ENCODE data around the gene MGMT. TPM values are rescaled to one million over a fixed set of nuclear protein-coding genes. Genes with fewer than 3 reads are reported as not detected.
A peak's percentile ranks its signal among the peaks of the same experiment; 100 is the strongest.

MGMT gene
- total and polyA plus RNA-seq, 7 experiments from 2014 or later: 17.6 to 37.1 (median 22.0) TPM

GRCh38 chr10:129709627-129710509 is 242.8 kb downstream of the MGMT start:
- Mint-ChIP-seq H3K27me3 (no peaks in the 10 kb centered on the region), H3K9me3 (peaks cover 0 to 8% (median 0%) of the 10 kb centered on the region in 11 donors), H3K27ac (no peak overlapping the region), H3K4me1 (peaks cover 0 to 12% (median 7%) of the 10 kb centered on the region in 7 donors), H3K4me3 (no peak overlapping the region), H3K36me3 (peaks cover 0 to 76% (median 45%) of the 10 kb centered on the region in 5 donors)
- Histone ChIP-seq H3K9me3 (ENCODE audit: control insufficient read depth in 2 of 3, low read length in 3 of 3) (no peaks in the 10 kb centered on the region), H3K27ac (ENCODE audit: low read depth, low read length) (no peak overlapping the region), H3K4me3 (ENCODE audit: low read length) (no peak overlapping the region), H3K36me3 (ENCODE audit: control insufficient read depth in 2 of 3, insufficient read depth in 3 of 3, low read length in 3 of 3) (peaks cover 0 to 32% (median 0%) of the 10 kb centered on the region in 3 experiments), H3K27me3 (ENCODE audit: control insufficient read depth in 2 of 2, insufficient read depth in 2 of 2, low read length in 2 of 2) (no peaks in the 10 kb centered on the region), H3K4me1 (ENCODE audit: control insufficient read depth in 2 of 2, insufficient read depth in 2 of 2, low read length in 2 of 2) (no peaks in the 10 kb centered on the region)
- ChIA-PET POLR2A (no interaction called here), CTCF (no interaction called here)
- DNase-seq (no peak), ATAC-seq (no peak)
- intact Hi-C loops (cut with micrococcal nuclease): no loop called here

GRCh38 chr10:129710510-129710847 is 243.4 kb downstream of the MGMT start:
- H3K27me3 Mint-ChIP-seq: no peaks in the 10 kb centered on the region
- H3K9me3 Mint-ChIP-seq: peaks cover 0 to 8% (median 0%) of the 10 kb centered on the region in 11 donors
- Histone ChIP-seq H3K27ac (ENCODE audit: low read depth, low read length) (no peak overlapping the region), H3K27me3 (ENCODE audit: control insufficient read depth in 2 of 2, insufficient read depth in 2 of 2, low read length in 2 of 2) (no peaks in the 10 kb centered on the region), H3K4me3 (ENCODE audit: low read length) (no peak overlapping the region), H3K36me3 (ENCODE audit: control insufficient read depth in 2 of 3, insufficient read depth in 3 of 3, low read length in 3 of 3) (peaks cover 0 to 32% (median 0%) of the 10 kb centered on the region in 3 experiments), H3K4me1 (ENCODE audit: control insufficient read depth in 2 of 2, insufficient read depth in 2 of 2, low read length in 2 of 2) (no peaks in the 10 kb centered on the region), H3K9me3 (ENCODE audit: control insufficient read depth in 2 of 3, low read length in 3 of 3) (no peaks in the 10 kb centered on the region)
- no peak for DNase-seq
- ChIA-PET CTCF (no interaction called here), POLR2A (no interaction called here)
- no peak overlapping the region for H3K4me3 Mint-ChIP-seq
- H3K36me3 Mint-ChIP-seq: peaks cover 0 to 73% (median 44%) of the 10 kb centered on the region in 5 donors
- intact Hi-C loops (cut with micrococcal nuclease): no loop called here
- H3K4me1 Mint-ChIP-seq: peaks cover 0 to 7% (median 1%) of the 10 kb centered on the region in 7 donors
- ATAC-seq: no peak
- no peak overlapping the region for H3K27ac Mint-ChIP-seq

GRCh38 chr10:129711291-129711690 is 244.2 kb downstream of the MGMT start:
- Histone ChIP-seq H3K36me3 (ENCODE audit: control insufficient read depth in 2 of 3, insufficient read depth in 3 of 3, low read length in 3 of 3) (peaks cover 0 to 30% (median 0%) of the 10 kb centered on the region in 3 experiments), H3K4me3 (ENCODE audit: low read length) (no peak overlapping the region), H3K9me3 (ENCODE audit: control insufficient read depth in 2 of 3, low read length in 3 of 3) (no peaks in the 10 kb centered on the region), H3K27me3 (ENCODE audit: control insufficient read depth in 2 of 2, insufficient read depth in 2 of 2, low read length in 2 of 2) (no peaks in the 10 kb centered on the region), H3K27ac (ENCODE audit: low read depth, low read length) (no peak overlapping the region), H3K4me1 (ENCODE audit: control insufficient read depth in 2 of 2, insufficient read depth in 2 of 2, low read length in 2 of 2) (no peaks in the 10 kb centered on the region)
- H3K36me3 Mint-ChIP-seq: peaks cover 0 to 76% (median 50%) of the 10 kb centered on the region in 5 donors
- POLR2A ChIA-PET: no interaction called here
- intact Hi-C loops (cut with micrococcal nuclease): no loop called here
- no peaks in the 10 kb centered on the region for H3K27me3 Mint-ChIP-seq
- CTCF ChIA-PET: no interaction called here
- ATAC-seq: no peak
- peaks cover 0 to 8% (median 0%) of the 10 kb centered on the region in 11 donors for H3K9me3 Mint-ChIP-seq
- no peak overlapping the region for H3K27ac Mint-ChIP-seq
- DNase-seq: no peak
- no peaks in the 10 kb centered on the region for H3K4me1 Mint-ChIP-seq
- no peak overlapping the region for H3K4me3 Mint-ChIP-seq

- Histone ChIP-seq H3K4me1 (ENCODE audit: control insufficient read depth in 2 of 2, insufficient read depth in 2 of 2, low read length in 2 of 2) (no peaks in the 10 kb centered on the region), H3K27ac (ENCODE audit: low read depth, low read length) (no peak overlapping the region), H3K4me3 (ENCODE audit: low read length) (no peak overlapping the region), H3K9me3 (ENCODE audit: control insufficient read depth in 2 of 3, low read length in 3 of 3) (no peaks in the 10 kb centered on the region), H3K36me3 (ENCODE audit: control insufficient read depth in 2 of 3, insufficient read depth in 3 of 3, low read length in 3 of 3) (peaks cover 0 to 30% (median 0%) of the 10 kb centered on the region in 3 experiments), H3K27me3 (ENCODE audit: control insufficient read depth in 2 of 2, insufficient read depth in 2 of 2, low read length in 2 of 2) (no peaks in the 10 kb centered on the region)
- CTCF ChIA-PET: no interaction called here
- DNase-seq: no peak
- POLR2A ChIA-PET: no interaction called here
- intact Hi-C loops (cut with micrococcal nuclease): no loop called here
- H3K4me3 Mint-ChIP-seq: no peak overlapping the region
- no peaks in the 10 kb centered on the region for H3K27me3 Mint-ChIP-seq
- no peaks in the 10 kb centered on the region for H3K4me1 Mint-ChIP-seq
- peaks cover 0 to 77% (median 54%) of the 10 kb centered on the region in 5 donors for H3K36me3 Mint-ChIP-seq
- H3K27ac Mint-ChIP-seq: no peak overlapping the region
- peaks cover 0 to 8% (median 0%) of the 10 kb centered on the region in 11 donors for H3K9me3 Mint-ChIP-seq
- ATAC-seq: no peak
These were observed 245.0 kb downstream of the MGMT start for GRCh38 chr10:129712000-129712399.

- ChIA-PET CTCF (no interaction called here), POLR2A (no interaction called here)
- Histone ChIP-seq H3K4me1 (ENCODE audit: control insufficient read depth in 2 of 2, insufficient read depth in 2 of 2, low read length in 2 of 2) (no peaks in the 10 kb centered on the region), H3K27ac (ENCODE audit: low read depth, low read length) (no peak overlapping the region), H3K27me3 (ENCODE audit: control insufficient read depth in 2 of 2, insufficient read depth in 2 of 2, low read length in 2 of 2) (no peaks in the 10 kb centered on the region), H3K4me3 (ENCODE audit: low read length) (no peak overlapping the region), H3K36me3 (ENCODE audit: control insufficient read depth in 2 of 3, insufficient read depth in 3 of 3, low read length in 3 of 3) (peaks cover 0 to 26% (median 0%) of the 10 kb centered on the region in 3 experiments), H3K9me3 (ENCODE audit: control insufficient read depth in 2 of 3, low read length in 3 of 3) (peaks cover 0 to under 1% (median 0%) of the 10 kb centered on the region in 3 experiments)
- intact Hi-C loops (cut with micrococcal nuclease): no loop called here
- Mint-ChIP-seq H3K36me3 (peaks cover 0 to 77% (median 49%) of the 10 kb centered on the region in 5 donors), H3K9me3 (peaks cover 0 to 16% (median 2%) of the 10 kb centered on the region in 11 donors), H3K27ac (no peak overlapping the region), H3K4me1 (no peaks in the 10 kb centered on the region), H3K27me3 (no peaks in the 10 kb centered on the region), H3K4me3 (no peak overlapping the region)
- DNase-seq: peak in 1 of 9 donors; percentile 8
- no peak for ATAC-seq
These were observed 246.7 kb downstream of the MGMT start for GRCh38 chr10:129713659-129714265.

- Histone ChIP-seq H3K4me1 (ENCODE audit: control insufficient read depth in 2 of 2, insufficient read depth in 2 of 2, low read length in 2 of 2) (no peaks in the 10 kb centered on the region), H3K4me3 (ENCODE audit: low read length) (no peak overlapping the region), H3K36me3 (ENCODE audit: control insufficient read depth in 2 of 3, insufficient read depth in 3 of 3, low read length in 3 of 3) (peaks cover 0 to 20% (median 0%) of the 10 kb centered on the region in 3 experiments), H3K27ac (ENCODE audit: low read depth, low read length) (no peak overlapping the region), H3K9me3 (ENCODE audit: control insufficient read depth in 2 of 3, low read length in 3 of 3) (peaks cover 0 to 16% (median 0%) of the 10 kb centered on the region in 3 experiments), H3K27me3 (ENCODE audit: control insufficient read depth in 2 of 2, insufficient read depth in 2 of 2, low read length in 2 of 2) (no peaks in the 10 kb centered on the region)
- ATAC-seq: no peak
- ChIA-PET CTCF (no interaction called here), POLR2A (no interaction called here)
- intact Hi-C loops (cut with micrococcal nuclease): no loop called here
- no peak for DNase-seq
- H3K27me3 Mint-ChIP-seq: no peaks in the 10 kb centered on the region
- H3K4me3 Mint-ChIP-seq: no peak overlapping the region
- peaks cover 0 to 30% (median 10%) of the 10 kb centered on the region in 11 donors for H3K9me3 Mint-ChIP-seq
- H3K27ac Mint-ChIP-seq: no peak overlapping the region
- H3K4me1 Mint-ChIP-seq: no peaks in the 10 kb centered on the region
- H3K36me3 Mint-ChIP-seq: peaks cover 0 to 81% (median 63%) of the 10 kb centered on the region in 5 donors
These were observed 248.8 kb downstream of the MGMT start for GRCh38 chr10:129715805-129716204.
